MM.1S (cell line): ENCODE results near the gene TBC1D16.

Source experiments
- EZH2phosphoT487 ChIP-seq: fragments of 300-600 bp; sonication (generic); IDR thresholded peaks from 2 replicates; pipeline ENCODE4 v1.6.1; 2018; ENCODE audit warnings: antibody characterized with exemption, low read length
- TF ChIP-seq, protein P1 (sequence below): fragments of 300-600 bp; sonication (generic); IDR thresholded peaks from 2 replicates; pipeline ENCODE4 v1.5.1; 2016; ENCODE audit warnings: antibody characterized with exemption, low read length, mixed read lengths

DNA sequence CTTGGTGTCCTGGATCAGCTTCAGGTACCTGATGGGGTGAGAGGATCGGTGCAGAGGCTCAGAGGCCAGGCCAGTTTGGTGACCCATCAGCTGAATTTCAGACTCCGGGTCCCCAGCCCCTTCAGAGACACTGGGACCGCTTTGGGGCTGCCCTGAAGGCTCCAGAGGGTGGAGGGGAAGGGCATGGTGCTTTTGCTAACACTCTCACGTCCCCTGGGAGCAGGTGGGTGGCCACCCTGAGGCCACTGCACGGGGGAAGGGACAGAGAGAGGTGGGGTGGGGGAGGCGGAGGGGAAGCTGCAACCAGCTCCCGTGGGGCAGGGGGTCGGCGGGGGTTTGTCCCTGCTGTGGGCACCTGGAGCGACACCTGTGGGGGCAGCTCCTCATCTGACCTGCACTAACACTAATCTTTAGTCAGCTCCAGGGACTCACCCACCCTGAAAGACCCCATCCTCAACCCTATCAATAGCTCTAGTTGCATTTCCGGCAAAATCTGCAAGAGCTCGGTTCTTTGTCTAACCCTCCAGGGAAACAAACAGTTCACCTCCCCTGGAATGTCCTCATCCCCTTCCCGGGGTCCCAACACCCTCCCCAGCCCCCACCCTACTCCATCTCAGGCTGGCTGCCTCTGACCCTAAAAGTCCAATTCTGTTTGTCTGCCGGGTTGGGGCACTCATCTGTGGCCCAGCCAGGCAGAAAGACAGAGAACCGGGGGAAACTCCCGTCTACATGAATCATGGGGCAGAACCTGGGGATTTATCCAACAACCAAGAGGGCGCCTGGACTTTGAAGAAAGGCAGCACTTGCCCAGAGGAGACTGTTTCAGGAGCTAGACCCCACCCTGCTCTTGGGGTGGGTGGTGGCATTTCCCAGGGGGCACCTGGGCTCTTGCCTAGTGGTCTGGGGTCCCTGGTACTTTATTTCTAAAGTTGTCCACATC lies 104.5 kb downstream of the TBC1D16 start:
- TF ChIP-seq, protein P1, sequence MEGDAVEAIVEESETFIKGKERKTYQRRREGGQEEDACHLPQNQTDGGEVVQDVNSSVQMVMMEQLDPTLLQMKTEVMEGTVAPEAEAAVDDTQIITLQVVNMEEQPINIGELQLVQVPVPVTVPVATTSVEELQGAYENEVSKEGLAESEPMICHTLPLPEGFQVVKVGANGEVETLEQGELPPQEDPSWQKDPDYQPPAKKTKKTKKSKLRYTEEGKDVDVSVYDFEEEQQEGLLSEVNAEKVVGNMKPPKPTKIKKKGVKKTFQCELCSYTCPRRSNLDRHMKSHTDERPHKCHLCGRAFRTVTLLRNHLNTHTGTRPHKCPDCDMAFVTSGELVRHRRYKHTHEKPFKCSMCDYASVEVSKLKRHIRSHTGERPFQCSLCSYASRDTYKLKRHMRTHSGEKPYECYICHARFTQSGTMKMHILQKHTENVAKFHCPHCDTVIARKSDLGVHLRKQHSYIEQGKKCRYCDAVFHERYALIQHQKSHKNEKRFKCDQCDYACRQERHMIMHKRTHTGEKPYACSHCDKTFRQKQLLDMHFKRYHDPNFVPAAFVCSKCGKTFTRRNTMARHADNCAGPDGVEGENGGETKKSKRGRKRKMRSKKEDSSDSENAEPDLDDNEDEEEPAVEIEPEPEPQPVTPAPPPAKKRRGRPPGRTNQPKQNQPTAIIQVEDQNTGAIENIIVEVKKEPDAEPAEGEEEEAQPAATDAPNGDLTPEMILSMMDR = no peak
- TF ChIP-seq EZH2phosphoT487 = no peak
